ENCODE data around the gene ELMO1. TPM values are rescaled to one million over a fixed set of nuclear protein-coding genes. Genes with fewer than 3 reads are reported as not detected.

Gene ELMO1
- total RNA-seq, 2 donors from 2014 or later, result 5.6 to 16.1 TPM

DNA sequence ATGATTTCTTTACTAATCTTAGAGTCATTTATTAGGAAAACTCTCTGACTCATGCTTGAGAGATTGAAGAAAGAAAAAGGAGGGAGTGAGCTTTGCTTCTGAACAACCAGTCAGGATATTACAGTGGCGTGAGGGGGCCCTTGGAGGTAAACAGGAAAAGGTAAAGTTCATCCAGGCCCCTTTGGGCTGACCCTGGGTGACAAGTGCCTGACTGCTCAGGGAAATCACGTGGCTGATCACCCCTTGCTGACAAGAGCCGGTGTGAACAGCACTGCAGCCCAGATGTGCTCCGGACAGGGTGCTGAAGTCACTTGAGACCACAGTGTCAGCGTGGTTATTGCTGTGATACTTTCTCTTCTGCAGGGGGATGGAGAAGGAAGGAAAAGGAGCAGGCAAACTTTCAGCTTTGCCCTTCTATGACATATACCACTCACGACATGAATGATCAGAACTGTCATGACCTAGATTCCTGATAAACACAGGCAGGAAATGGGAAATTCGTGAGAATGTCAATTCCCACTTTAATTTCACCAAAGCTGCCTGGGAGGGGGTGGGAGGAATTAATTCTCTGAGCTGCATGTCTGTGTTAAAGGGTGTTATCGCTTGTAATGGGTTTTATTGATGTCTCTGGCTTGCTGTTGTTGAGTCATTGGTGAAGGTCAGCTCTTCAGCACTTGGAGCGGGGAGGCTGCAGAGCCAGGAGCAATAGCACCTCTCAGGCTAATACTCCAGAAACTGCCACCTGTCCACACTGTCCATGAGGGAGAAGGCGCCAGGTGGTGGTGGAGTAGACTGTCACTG lies 584.6 kb downstream of the ELMO1 start:
- DNase-seq (no peak), ATAC-seq (no peak)
- intact Hi-C loops (cut with DNase I, micrococcal nuclease), result no loop called here

DNA sequence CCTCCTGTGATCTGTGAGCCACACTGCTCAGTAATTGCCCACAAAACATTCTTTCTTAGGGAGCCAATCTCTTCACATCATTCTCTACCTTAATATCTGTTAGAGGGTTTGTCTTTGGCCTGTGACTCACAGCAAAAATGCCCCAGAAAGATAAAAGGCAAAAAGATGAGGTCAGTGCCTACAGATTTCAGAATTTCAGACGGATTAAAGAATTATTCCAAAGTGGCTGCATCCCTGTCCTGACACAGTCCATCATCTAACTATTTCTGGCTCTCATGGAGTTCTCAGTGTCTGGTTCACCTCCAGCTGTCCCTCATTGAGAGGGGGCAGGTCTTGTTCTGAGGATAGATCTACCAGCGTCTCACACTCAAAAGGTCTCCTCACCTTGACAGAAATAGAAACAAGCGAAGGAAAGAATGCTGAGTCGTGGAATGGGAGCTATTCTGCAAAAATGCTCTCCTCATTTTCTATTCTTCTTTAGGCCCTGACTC lies 585.8 kb downstream of the ELMO1 start:
- intact Hi-C loops (cut with DNase I, micrococcal nuclease), result no loop called here
- DNase-seq (no peak), ATAC-seq (no peak)

GRCh38 chr7:36861656-36862055 lies 587.0 kb downstream of the ELMO1 start:
- no peak for ATAC-seq
- DNase-seq, result no peak
- intact Hi-C loops (cut with DNase I, micrococcal nuclease), result no loop called here

- no peak for ATAC-seq
- intact Hi-C loops (cut with DNase I, micrococcal nuclease), result no loop called here
- DNase-seq, result no peak
Measured at GRCh38 chr7:36860681-36861080, 588.0 kb downstream of the ELMO1 start.

DNA sequence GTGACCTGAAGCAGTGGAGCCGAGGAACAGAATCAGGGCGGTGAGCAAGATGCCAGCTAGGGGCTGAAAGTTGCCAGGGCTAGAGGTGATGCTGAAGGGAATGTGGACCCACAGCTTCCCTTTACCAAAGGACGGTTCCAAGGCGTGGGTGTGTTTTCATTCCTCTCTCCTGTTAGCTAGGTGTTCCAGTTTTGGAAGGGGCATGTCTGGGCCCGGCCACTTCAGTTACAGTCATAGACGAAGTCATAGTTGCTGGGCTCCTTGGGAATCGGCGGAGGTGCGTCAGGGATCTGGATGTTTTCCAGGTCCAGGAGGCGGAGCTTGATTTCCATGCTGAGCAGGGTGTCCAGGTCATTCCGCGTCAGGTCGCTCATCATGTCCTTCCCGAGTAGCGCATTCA lies 593.3 kb downstream of the ELMO1 start:
- no peak for ATAC-seq
- no peak for DNase-seq
- intact Hi-C loops (cut with DNase I, micrococcal nuclease), result no loop called here

DNA sequence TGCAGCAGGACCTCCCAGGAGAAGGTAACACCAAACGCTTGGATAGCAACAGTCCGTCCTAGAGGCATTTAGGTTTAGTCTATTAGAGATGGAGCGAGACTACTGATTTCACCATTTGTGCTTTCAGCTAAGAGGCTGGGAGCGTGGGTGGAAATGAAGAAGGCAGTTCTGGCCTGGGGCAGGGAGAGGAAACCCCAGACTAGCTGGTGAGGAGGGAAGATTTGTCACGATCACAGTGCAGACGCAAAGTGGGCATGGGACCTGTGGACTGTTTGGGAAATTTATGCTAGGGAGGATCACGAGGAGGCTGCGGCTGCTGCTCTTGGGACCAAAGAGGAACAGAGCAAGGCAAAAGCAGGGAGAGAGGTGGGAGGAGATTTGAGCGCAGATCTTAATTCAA lies 594.0 kb downstream of the ELMO1 start:
- no peak for ATAC-seq
- DNase-seq, result no peak
- intact Hi-C loops (cut with DNase I, micrococcal nuclease), result no loop called here

- DNase-seq (no peak), ATAC-seq (no peak)
- intact Hi-C loops (cut with DNase I, micrococcal nuclease), result no loop called here
Measured at GRCh38 chr7:36852931-36853330, 595.7 kb downstream of the ELMO1 start.

GRCh38 chr7:36852017-36852416 lies 596.6 kb downstream of the ELMO1 start:
- DNase-seq (no peak), ATAC-seq (no peak)
- intact Hi-C loops (cut with DNase I, micrococcal nuclease), result no loop called here

GRCh38 chr7:36851382-36851781 lies 597.3 kb downstream of the ELMO1 start:
- DNase-seq (no peak), ATAC-seq (no peak)
- intact Hi-C loops (cut with DNase I, micrococcal nuclease), result no loop called here

GRCh38 chr7:36847946-36848345 lies 600.7 kb downstream of the ELMO1 start:
- no peak for ATAC-seq
- no peak for DNase-seq
- intact Hi-C loops (cut with DNase I, micrococcal nuclease), result no loop called here

GRCh38 chr7:36844374-36844773 lies 604.3 kb downstream of the ELMO1 start:
- ATAC-seq (no peak), DNase-seq (no peak)
- intact Hi-C loops (cut with DNase I, micrococcal nuclease), result no loop called here

GRCh38 chr7:36840904-36841303 lies 607.8 kb downstream of the ELMO1 start:
- ATAC-seq (no peak), DNase-seq (no peak)
- intact Hi-C loops (cut with DNase I, micrococcal nuclease), result no loop called here

GRCh38 chr7:36838616-36839225 lies 609.9 kb downstream of the ELMO1 start:
- no peak for DNase-seq
- no peak for ATAC-seq
- intact Hi-C loops (cut with DNase I, micrococcal nuclease), result no loop called here

DNA sequence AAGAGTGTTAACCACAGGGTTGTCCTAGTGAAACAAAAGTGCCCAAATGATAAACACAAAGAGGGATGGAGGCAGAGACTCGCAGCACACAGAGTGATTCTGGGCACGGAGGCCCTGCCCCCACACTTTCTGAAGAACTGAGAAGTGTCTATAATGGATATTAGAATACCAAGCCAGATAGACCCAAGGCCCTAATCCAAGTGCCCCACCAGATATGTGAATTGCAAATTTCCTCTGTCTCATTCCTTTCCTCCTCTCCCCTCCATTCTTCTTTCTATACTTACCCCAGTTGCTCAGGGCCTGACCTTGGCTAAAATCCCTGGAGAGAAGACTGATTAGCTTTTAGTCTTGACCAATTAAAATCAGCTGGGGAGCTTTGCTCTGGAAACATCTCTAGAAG lies 617.6 kb downstream of the ELMO1 start:
- DNase-seq, result no peak
- intact Hi-C loops (cut with DNase I, micrococcal nuclease), result no loop called here
- no peak for ATAC-seq

DNA sequence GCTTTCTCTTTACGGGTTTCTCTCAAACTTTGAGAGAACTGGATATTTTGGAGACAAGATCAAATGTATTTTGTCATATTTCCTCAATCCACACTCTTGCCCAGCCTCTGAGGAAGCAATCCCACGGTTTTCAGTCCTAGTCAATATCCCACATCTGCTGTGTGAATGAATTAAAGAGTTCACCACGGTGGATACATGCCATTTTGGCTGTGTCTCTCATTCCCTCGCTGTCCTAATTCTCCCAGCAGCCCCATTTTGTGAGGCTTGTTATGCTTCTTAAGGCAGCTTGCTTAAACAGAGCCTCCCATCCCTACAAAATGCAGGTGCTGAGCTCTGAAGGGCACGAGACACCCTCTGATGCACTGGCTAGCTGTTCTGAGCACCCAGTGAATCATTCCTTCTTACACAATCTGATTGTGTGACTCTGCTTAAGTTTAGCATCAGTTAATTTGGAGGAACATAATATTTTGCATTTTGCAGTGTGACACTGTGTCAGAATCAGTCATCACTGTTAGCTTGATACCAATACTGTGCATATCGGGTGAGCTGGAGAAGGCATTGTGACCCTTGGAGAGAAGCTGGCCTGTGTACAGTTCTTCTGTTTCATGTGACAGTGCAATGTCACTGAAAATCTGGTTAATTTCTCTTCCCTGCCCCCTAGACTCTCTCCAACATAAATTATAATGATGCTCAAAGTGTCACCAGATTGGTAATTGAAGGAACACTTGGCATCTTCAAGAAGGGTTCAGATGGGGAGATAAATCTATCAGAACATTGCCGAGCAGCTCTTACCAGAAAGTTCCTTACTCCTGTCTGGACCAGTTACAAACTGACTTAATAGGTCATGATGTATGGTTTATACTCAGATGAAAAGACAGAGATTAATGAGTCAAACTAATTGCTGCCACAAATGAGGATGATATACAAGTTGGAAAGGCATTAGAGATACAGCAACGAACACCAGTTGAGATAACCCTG lies 620.6 kb downstream of the ELMO1 start:
- ATAC-seq (no peak), DNase-seq (no peak)
- intact Hi-C loops (cut with DNase I, micrococcal nuclease), result no loop called here

DNA sequence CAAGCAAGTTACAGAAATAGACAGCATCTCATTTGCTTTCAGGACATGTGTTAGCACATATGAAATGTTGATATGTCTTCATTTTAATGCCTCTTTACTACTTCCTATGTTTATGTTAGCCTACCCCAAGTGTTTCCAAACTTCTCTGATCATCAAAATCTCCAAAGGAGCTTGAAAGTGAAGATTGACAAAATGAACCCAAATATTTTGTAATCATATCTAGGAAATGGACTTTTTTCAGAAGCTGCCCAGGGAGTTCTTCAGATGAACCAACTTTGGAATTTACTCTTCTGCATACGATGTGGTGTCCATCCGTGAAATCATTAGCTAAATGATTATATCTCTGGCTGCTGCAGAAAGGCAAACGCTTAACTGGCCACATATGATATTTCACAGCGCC lies 623.2 kb downstream of the ELMO1 start:
- intact Hi-C loops (cut with DNase I, micrococcal nuclease), result no loop called here
- no peak for ATAC-seq
- no peak for DNase-seq

DNA sequence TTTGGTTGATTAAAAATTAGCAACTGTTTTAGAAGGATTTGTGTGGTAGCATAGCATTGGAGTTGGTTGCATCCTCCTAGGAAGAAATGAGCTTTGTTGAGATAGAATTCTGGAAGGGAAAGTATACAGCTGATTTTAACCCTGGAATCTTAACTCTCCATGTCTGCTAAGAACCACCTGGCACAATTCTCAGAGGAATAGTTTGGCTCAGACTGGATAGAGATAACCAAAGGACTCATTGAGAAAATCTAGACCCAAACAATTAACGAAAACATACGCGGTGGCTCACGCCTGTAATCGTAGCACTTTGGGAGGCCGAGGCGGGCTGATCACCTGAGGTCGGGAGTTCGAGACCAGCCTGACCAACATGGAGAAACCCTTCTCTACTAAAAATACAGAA lies 625.3 kb downstream of the ELMO1 start:
- ATAC-seq, result no peak
- intact Hi-C loops (cut with DNase I, micrococcal nuclease), result no loop called here

GRCh38 chr7:36821617-36822016 lies 627.0 kb downstream of the ELMO1 start:
- no peak for ATAC-seq
- DNase-seq, result no peak
- intact Hi-C loops (cut with DNase I, micrococcal nuclease), result no loop called here

More for the DNA sequence above, 625.3 kb downstream of the ELMO1 start:
- DNase-seq, result no peak

GRCh38 chr7:36820527-36821170 lies 628.0 kb downstream of the ELMO1 start:
- DNase-seq, result no peak
- intact Hi-C loops (cut with DNase I, micrococcal nuclease), result no loop called here
- ATAC-seq, result no peak

Measured in left colon (tissue), 2 donors.